ENCODE results near the gene CPLX1.

- no peak for TF ChIP-seq ESRRA (CRISPR knock-in tag; IDR thresholded peaks at IDR 0.05; ENCODE audit: borderline replicate concordance)
- no peak for TF ChIP-seq CTCF (IDR thresholded peaks at IDR 0.05)
- no peak for TF ChIP-seq ZNF138 (CRISPR knock-in tag; conservative IDR thresholded peaks at IDR 0.05)
- no peak for TF ChIP-seq PRDM15 (CRISPR knock-in tag; IDR thresholded peaks at IDR 0.05)
- TF ChIP-seq E2F1 (CRISPR knock-in tag; IDR thresholded peaks at IDR 0.05) = no peak
- no peak for TF ChIP-seq USF2 (CRISPR knock-in tag; IDR thresholded peaks at IDR 0.05)
- no peak for TF ChIP-seq ATF3 (CRISPR knock-in tag; conservative IDR thresholded peaks at IDR 0.05)
- no peak for TF ChIP-seq ZNF219 (CRISPR knock-in tag; IDR thresholded peaks at IDR 0.05; ENCODE audit: borderline replicate concordance)
Measured at GRCh38 chr4:769511-769910, 56.4 kb downstream of the CPLX1 start.
